K562 (cell line): ENCODE data around the gene MYG1. TPM values are rescaled to one million over a fixed set of nuclear protein-coding genes. Genes with fewer than 3 reads are reported as not detected.

Experiments used
- BRD4 ChIP-seq: fragments of 200-600 bp; sonication (generic); IDR thresholded peaks from 2 replicates; pipeline ENCODE4 v1.6.1; 2017; ENCODE audit warnings: inconsistent platforms
- BRF2 ChIP-seq: IDR thresholded peaks from 3 replicates; pipeline ENCODE4 v1.6.1; 2011; ENCODE audit warnings: borderline replicate concordance, mild to moderate bottlenecking; ENCODE audit not compliant: insufficient read length, insufficient read depth
- CBFB ChIP-seq: sonication (generic); formaldehyde crosslinking; IDR thresholded peaks from 2 replicates; pipeline ENCODE4 v1.4.0; 2020; ENCODE audit warnings: mild to moderate bottlenecking, missing genetic modification reagents
- CBX5 ChIP-seq: IDR thresholded peaks from 2 replicates; pipeline ENCODE4 v1.6.1; 2014; ENCODE audit warnings: low read depth, borderline replicate concordance
- CHAMP1 ChIP-seq: fragments of 450-650 bp; IDR thresholded peaks from 2 replicates; pipeline ENCODE4 v1.6.1; 2016; ENCODE audit warnings: mild to moderate bottlenecking
- CHD1 ChIP-seq: fragments of 200-600 bp; sonication (generic); IDR thresholded peaks from one replicate; pipeline ENCODE4 v1.6.1; 2012; ENCODE audit warnings: mild to moderate bottlenecking, moderate library complexity, low read length, inconsistent platforms
- E2F4 ChIP-seq: sonication (generic); formaldehyde crosslinking; IDR thresholded peaks from 2 replicates; pipeline ENCODE4 v1.8.0; 2022; ENCODE audit warnings: mild to moderate bottlenecking, low read depth, missing genetic modification reagents
- HDAC3 ChIP-seq: fragments of 450-650 bp; IDR thresholded peaks from 2 replicates; pipeline ENCODE4 v1.6.1; 2018; ENCODE audit warnings: borderline replicate concordance, mild to moderate bottlenecking, moderate library complexity; ENCODE audit not compliant: partially characterized antibody
- HDGF ChIP-seq: fragments of 450-650 bp; IDR thresholded peaks from 2 replicates; pipeline ENCODE4 v1.6.1; 2016
- HOXB6 ChIP-seq: fragments of 250-450 bp; sonication (Bioruptor Pico); IDR thresholded peaks from 2 replicates; pipeline ENCODE4 v1.5.1; 2022; ENCODE audit warnings: mild to moderate bottlenecking, borderline replicate concordance
- MCM2 ChIP-seq: fragments of 450-650 bp; IDR thresholded peaks from 2 replicates; pipeline ENCODE4 v1.6.1; 2017; ENCODE audit warnings: low read depth, mild to moderate bottlenecking
- PHB2 ChIP-seq: fragments of 450-650 bp; IDR thresholded peaks from 2 replicates; pipeline ENCODE4 v1.6.1; 2017; ENCODE audit warnings: low read depth
- STAG1 ChIP-seq: sonication (generic); formaldehyde crosslinking; IDR thresholded peaks from 2 replicates; pipeline ENCODE4 v1.5.0; 2020; ENCODE audit warnings: missing genetic modification reagents, borderline replicate concordance
- TOE1 ChIP-seq, 2 experiments: fragments of 450-650 bp in 1 of 2; sonication (generic) in 1 of 2; formaldehyde crosslinking in 1 of 2; IDR thresholded peaks; 2 replicates each; pipeline versions ENCODE4 v1.7.1 to v1.8.0; 2016 to 2022; ENCODE audit warnings: borderline replicate concordance in 2 of 2, mild to moderate bottlenecking in 2 of 2, antibody characterized with exemption in 1 of 2, inconsistent platforms in 1 of 2, low read depth in 1 of 2, missing genetic modification reagents in 1 of 2, moderate library complexity in 1 of 2
- TRIM24 ChIP-seq, 2 experiments: fragments of 450-650 bp; IDR thresholded peaks; 2 replicates each; pipeline ENCODE4 v1.6.1; 2016
- USF2 ChIP-seq: sonication (generic); formaldehyde crosslinking; IDR thresholded peaks from 2 replicates; pipeline ENCODE4 v1.5.0; 2020; ENCODE audit warnings: missing genetic modification reagents
- ZBTB2 ChIP-seq: fragments of 450-650 bp; IDR thresholded peaks from 2 replicates; pipeline ENCODE4 v1.6.1; 2016; ENCODE audit warnings: antibody characterized with exemption
- ZNF512 ChIP-seq: IDR thresholded peaks from 2 replicates; pipeline ENCODE4 v1.6.1; 2016; ENCODE audit warnings: missing genetic modification characterization, missing compliant biosample characterization
- ZNF584 ChIP-seq: fragments of 200-800 bp; sonication (Bioruptor generic); IDR thresholded peaks from 2 replicates; pipeline ENCODE4 v1.6.1; 2016; ENCODE audit warnings: low read depth, mild to moderate bottlenecking, missing genetic modification characterization, missing compliant biosample characterization
- ZNF75A ChIP-seq: fragments of 450-650 bp; formaldehyde crosslinking; IDR thresholded peaks from 2 replicates; pipeline ENCODE4 v1.4.0; 2020; ENCODE audit warnings: mild to moderate bottlenecking
- polyA plus RNA-seq, 8 experiments: library from polyadenylated mRNA; depleted of rRNA in 4 of 8; stranded (reverse) in 5 of 8; unstranded in 3 of 8; fragments of >200 nt; fragmentation: Nextera tagmentation in 2 of 8; fragmentation: Illumina TruSeq in 1 of 8; extraction: Ambion mirVana in 2 of 8; extraction: Trizol in 1 of 8; gene quantifications; 2 replicates each; pipeline versions ENCODE4 v1.2.1 to v1.2.3, GENCODE V29; 2011 to 2014; ENCODE audit warnings: inconsistent platforms in 1 of 8, missing spikeins in 1 of 8
- total RNA-seq, 7 experiments: library from RNA; depleted of rRNA in 6 of 7; stranded (reverse); fragments of >200 nt in 6 of 7; fragmentation: Illumina TruSeq in 2 of 7; extraction: Trizol in 2 of 7; gene quantifications; 2 replicates each; pipeline versions ENCODE4 v1.2.1 to v1.2.3, GENCODE V29; 2011 to 2021; ENCODE audit warnings: low replicate concordance in 1 of 7

The MYG1 gene
- total and polyA plus RNA-seq, 9 of the 15 experiments (the other 6 are each of a cell fraction or from before 2014, with no cell fraction given): 0.45 to 5.6 (median 2.1) TPM

GRCh38 chr12:53287741-53288216 is 11.7 kb upstream of the MYG1 start (continued):
- TF ChIP-seq BRF2 (no peak), HDAC3 (no peak), BRD4 (no peak), E2F4 (CRISPR knock-in tag) (no peak), ZBTB2 (no peak), HOXB6 (no peak), ZNF584 (CRISPR knock-in tag) (no peak), CBX5 (no peak), ZNF512 (no peak), MCM2 (no peak), CHAMP1 (no peak), USF2 (no peak), CBFB (CRISPR knock-in tag) (no peak), HDGF (0 out of 2 replicates have a peak, but pooled peaks have one; percentile 53), TRIM24 (IDR thresholded peaks at IDR 0.05) (no peak), STAG1 (CRISPR knock-in tag) (peak; percentile 79; the same call in 1 of the 2 replicates), TOE1 (IDR thresholded peaks at IDR 0.05; ENCODE audit: borderline replicate concordance) (0 out of 2 replicates have a peak, but pooled peaks have one; percentile 26), TOE1 (CRISPR knock-in tag; IDR thresholded peaks at IDR 0.05; ENCODE audit: borderline replicate concordance, low read depth) (no peak), ZNF75A (CRISPR knock-in tag) (no peak), CHD1 (no peak), PHB2 (no peak)
